NCI-H446 treated with DMSO at 0.1 percent for 48 hours (cell line): ENCODE data around the gene DNAJC5.
A peak's percentile ranks its signal among the peaks of the same experiment; 100 is the strongest.
"Not testable (repeated sequence)": the region's sequence is repeated elsewhere in the genome, so short reads cannot be mapped to it uniquely, and the experiment has no call there.

ENCODE experiments used
- DNase-seq: peaks from one replicate; lab custom pipeline; 2025; lab: John Stamatoyannopoulos, UW

DNAJC5 gene

GRCh38 chr20:63968136-63968927 is 73.4 kb downstream of the DNAJC5 start:
- no peak for DNase-seq

DNA sequence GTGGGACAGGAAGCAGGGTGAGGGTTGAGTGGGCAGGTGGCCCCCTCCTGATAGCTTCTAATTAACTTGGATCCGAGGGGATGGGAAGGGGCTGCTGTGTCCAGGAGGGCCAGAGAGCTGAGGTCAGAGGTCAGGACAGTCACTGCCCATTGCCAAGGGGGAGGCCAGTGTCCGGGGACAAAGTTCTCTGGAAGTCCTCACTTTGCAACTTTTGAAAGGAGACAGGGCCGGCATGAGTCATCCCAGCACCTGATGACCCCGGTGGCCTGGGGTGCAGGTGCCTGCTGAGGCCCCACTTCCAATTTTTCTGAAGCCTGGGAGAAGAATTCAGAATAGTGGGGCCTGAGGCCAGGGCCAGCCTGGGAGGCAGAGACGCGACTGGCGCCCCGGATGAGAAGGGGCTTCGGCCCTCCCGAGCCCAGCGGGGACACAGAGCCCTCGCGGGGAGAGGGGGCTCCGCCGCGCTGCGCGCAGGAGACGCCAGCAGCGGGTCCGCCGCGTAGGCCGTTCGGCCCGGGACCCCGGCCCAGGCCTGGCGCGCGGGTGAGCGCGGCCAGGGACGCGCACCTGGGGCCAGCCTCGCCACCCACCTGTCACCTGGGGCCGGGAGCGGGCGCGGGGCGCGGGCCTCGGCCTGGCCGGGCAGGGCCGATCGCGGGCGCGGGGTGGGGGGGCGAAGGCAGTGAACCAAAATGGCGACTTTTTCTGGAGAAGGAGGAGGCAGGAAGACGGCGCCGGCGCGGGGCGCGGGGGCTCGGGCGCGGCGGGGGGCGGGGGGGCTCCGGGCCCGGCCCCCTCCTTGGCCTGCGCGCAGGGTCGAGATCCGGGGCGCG is 74.2 kb downstream of the DNAJC5 start:
- DNase-seq, result peak; percentile 19

GRCh38 chr20:63969838-63970713 is 75.2 kb downstream of the DNAJC5 start, which contains the start of gene ZNF512B:
ZNF512B (minus strand) TSS chr20:63969930; CDS start chr20:63967950, 1,980 bp downstream.
- DNase-seq, result peak; percentile 50

DNA sequence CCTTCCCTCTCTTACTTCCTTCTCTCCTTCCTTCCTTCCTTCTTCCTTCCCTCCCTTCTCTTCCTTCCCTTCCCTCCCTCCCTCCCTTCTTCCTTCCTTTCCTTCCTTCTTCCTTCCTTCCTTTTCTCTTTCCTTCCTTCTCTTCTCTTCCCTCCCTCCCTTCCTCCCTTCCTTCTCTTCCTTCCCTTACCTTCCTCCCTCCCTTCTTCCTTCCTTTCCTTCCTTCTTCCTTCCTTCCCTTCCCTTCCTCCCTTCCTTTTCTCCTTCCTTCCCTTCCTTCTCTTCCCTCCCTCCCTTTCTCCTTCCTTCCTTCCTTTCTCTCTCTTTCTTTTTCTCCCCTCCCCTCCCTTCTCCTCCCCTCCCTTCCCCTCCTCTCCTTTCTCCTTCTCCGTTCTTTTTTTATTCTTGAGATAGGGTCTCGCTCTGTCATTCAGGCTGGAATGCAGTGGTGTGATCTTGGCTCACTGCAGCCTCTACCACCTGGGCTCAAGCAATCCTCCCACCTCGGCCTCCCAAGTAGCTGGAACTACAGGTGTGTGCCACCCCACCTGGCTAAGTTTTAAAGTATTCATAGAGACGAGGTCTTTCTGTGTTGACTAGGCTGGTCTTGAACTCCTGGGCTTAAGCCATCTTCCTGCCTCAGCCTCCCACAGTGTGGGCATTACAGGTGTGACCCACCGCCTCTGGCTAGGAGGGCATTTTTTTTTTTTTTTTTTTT is 75.9 kb downstream of the DNAJC5 start:
- DNase-seq, result no peak

DNA sequence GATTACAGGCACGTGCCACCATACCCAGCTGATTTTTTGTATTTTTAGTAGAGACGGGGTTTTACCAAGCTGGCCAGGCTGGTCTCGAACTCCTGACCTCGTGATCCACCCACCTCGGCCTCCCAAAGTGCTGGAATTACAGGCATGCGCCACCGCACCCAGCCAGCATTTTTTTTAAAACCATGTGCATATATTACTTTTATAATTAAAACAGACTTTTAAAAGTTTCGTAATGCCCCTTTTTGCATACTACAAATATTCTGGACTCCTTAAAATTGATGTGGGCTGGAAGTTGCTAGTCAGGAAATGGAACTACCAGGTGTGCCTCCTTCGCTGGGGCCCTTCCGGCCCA is 77.0 kb downstream of the DNAJC5 start:
- DNase-seq, result not testable (repeated sequence)

- no peak for DNase-seq
These were observed 77.6 kb downstream of the DNAJC5 start for GRCh38 chr20:63972312-63973159.

DNA sequence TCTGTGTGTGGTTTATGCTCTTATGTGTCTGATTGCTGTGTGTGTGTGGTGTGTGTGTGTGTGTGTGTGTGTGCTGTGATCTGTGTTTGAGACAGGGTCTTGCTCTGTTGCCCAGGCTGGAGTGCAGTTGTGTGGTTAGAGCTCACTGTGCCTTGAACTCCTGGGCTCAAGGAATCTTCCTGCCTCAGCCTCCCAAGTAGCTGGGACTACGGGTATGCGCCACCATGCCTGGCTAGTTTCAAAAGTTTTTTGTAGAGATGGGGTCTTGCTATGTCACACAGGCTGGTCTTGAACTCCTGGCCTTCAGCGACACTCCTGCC is 78.2 kb downstream of the DNAJC5 start:
- DNase-seq, result no peak

DNA sequence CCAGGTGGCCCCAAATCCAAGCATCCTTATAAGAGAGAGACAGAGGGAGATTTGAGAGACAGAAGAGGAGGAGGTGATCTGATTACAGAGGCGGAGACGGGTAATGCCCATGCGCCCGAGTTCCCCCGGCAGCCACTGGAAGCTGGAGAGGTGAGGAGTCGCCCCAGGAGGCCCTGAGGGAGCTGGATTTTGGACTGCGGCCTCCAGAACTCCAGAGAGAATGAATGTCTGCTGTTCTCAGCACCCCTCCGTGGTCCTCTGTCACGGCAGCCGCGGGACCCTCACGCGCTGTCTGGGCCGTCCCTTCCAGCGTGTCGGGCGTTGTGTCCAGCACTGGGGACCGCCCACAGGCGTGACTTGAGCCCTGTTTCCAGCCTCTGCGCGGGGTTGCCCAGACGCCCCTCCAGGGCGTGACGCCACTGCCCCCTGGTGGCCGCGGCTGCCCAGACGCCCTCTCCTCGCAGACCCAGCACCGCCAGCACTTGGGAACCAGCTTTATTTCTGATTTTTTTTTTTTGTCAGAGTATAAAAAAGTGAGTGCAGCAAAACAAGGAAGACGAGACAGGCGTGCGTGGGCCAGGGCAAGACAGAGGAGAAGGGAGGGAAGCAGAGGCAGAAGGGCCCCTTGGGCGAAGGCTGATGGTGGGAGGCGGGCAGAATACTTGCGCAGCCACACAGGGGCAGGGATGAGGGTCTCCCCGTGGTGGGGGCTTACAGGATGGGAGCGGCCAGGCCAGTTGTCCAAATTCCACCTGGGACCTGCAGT is 78.9 kb downstream of the DNAJC5 start:
- DNase-seq, result peak; percentile 45

DNA sequence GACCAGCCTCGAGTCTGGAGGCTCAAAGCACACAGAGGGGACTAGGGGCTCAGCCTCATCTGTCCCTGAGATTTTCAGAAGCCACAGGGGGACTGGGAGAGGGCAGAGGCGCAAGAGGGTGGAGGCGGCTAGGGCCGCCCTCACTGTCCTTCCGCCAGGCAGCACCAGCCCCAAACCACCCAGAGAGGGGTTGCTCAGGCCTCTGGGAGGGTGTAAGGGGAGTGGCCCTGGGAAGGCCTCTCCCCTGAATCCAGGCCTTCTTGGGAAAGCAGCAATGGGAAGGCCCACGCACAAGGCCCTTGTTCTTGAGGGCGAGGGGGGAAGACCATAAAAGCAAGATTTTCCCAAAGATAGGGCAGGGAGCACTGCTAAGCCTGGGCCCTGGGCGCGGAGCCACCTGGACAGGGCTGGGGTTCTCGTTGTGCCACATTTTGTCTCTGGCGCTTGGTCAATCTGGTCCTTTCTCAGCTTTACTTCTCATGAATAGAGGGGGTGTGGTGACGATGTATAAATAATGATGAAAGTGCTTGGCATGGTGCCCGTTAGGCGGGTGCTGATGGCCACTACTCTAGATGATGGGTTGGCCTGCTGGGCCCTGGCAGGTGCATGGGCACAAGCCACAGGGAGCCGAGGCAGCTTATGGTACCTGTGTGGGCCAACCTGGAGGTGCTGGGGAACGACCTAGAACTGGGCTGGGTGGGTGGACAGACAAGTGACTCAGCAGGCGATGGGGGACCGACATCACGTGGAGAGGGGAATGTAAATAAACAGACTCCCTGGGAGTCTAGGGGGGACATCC is 79.7 kb downstream of the DNAJC5 start:
- DNase-seq, result no peak

GRCh38 chr20:63976511-63976910 is 81.6 kb downstream of the DNAJC5 start:
- DNase-seq, result not testable (repeated sequence)

- no peak for DNase-seq
These were observed 82.2 kb downstream of the DNAJC5 start for GRCh38 chr20:63976980-63977738.

- DNase-seq, result no peak
These were observed 82.9 kb downstream of the DNAJC5 start for GRCh38 chr20:63977739-63978276.

GRCh38 chr20:63978319-63979228 is 83.6 kb downstream of the DNAJC5 start:
- DNase-seq, result no peak

- DNase-seq, result no peak
These were observed 84.3 kb downstream of the DNAJC5 start for GRCh38 chr20:63979229-63979556.

DNA sequence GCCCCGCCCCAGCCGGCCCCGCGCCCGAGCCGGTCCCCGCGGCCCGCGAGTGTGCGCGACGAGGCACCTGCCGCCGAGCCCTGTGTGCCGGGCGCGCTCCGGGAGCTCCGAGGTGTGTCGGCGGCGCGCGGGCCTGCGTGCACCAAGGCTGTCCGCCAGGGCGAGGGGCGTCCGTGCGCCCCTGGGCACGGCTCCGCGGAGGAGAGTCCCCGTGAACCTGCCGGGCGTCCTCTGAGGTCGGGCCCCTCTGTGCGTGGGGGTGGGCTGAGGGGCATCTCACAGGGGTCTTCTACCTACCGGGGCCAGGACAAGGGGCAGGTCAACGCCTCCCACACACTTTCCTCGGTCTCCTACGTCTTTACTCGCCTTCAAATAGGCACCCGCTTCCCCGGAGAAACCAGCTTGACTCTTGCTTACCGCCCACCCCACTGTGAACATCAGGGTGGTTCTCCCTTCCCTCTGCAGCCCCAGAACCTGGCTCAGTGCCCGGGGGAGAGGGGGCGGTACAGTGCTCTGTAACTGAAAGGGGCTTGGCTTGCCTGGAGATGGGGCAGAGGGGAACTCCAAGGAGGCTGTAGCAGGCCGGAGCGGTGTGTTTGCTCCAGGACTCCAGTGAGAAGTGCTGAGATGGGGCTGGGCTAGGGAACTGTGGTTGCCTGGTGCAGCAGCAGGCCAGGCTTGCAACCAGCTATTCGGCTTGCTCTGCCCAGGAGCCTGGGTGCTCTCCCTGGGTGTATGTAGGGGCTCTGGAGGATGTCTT is 84.8 kb downstream of the DNAJC5 start, which contains the start of gene SAMD10:
Gene SAMD10, minus strand, starts transcription at position 86 of the 760 bp plus-strand sequence. CDS start 175 bp downstream, outside the sequence.
- peak; percentile 60 for DNase-seq

GRCh38 chr20:63980317-63980805 is 85.4 kb downstream of the DNAJC5 start:
- no peak for DNase-seq
